SH-SY5Y (cell line): ENCODE results near the gene SLC31A1.

ENCODE experiments used
- GATA2 ChIP-seq: IDR thresholded peaks from 2 replicates; pipeline ENCODE4 v1.6.1; 2011; ENCODE audit warnings: mild to moderate bottlenecking, low read depth, low read length
- GATA3 ChIP-seq: IDR thresholded peaks from 2 replicates; pipeline ENCODE4 v1.6.1; 2011; ENCODE audit warnings: low read depth, mild to moderate bottlenecking, low read length, moderate library complexity

GRCh38 chr9:113258282-113258681 is 36.9 kb downstream of the SLC31A1 start:
- TF ChIP-seq GATA2: no peak
- TF ChIP-seq GATA3: no peak
